Neural progenitor cell (in vitro differentiated cells): ENCODE data around the gene C8G. TPM values are rescaled to one million over a fixed set of nuclear protein-coding genes. Genes with fewer than 3 reads are reported as not detected.
A peak's percentile ranks its signal among the peaks of the same experiment; 100 is the strongest.

ENCODE experiments used
- DNase-seq: peaks from one replicate; pipeline ENCODE4 v3.0.0-alpha.2; 2016; ENCODE audit warnings: low spot score
- H2AFZ ChIP-seq: fragments of 200-600 bp; sonication (generic); replicated peaks from 2 replicates; pipeline ENCODE4 v1.6.1; 2016; ENCODE audit warnings: antibody characterized with exemption
- H3F3A ChIP-seq: fragments of 200-600 bp; sonication (generic); 2 replicates; pipeline ENCODE4 v1.6.1; 2016; ENCODE audit warnings: antibody characterized with exemption, low read depth
- H3K27ac ChIP-seq: fragments of 200-600 bp; sonication (generic); 2 replicates; pipeline ENCODE4 v1.5.1; 2016; ENCODE audit warnings: mild to moderate bottlenecking
- H3K27me3 ChIP-seq: fragments of 200-600 bp; sonication (generic); 2 replicates; pipeline ENCODE4 v1.6.1; 2016; ENCODE audit warnings: mild to moderate bottlenecking, moderate library complexity
- H3K36me3 ChIP-seq: fragments of 200-600 bp; sonication (generic); 2 replicates; pipeline ENCODE4 v1.5.1; 2016
- H3K4me1 ChIP-seq: fragments of 200-600 bp; sonication (generic); 2 replicates; pipeline ENCODE4 v1.6.1; 2016; ENCODE audit warnings: mixed run types
- H3K4me2 ChIP-seq: fragments of 200-600 bp; sonication (generic); 2 replicates; pipeline ENCODE4 v1.6.1; 2016
- H3K4me3 ChIP-seq: fragments of 200-600 bp; sonication (generic); 2 replicates; pipeline ENCODE4 v1.5.1; 2016
- H3K79me2 ChIP-seq: fragments of 200-600 bp; sonication (generic); 2 replicates; pipeline ENCODE4 v1.6.1; 2016; ENCODE audit warnings: low read depth
- H3K9ac ChIP-seq: fragments of 200-600 bp; sonication (generic); 2 replicates; pipeline ENCODE4 v1.6.1; 2016
- H3K9me3 ChIP-seq: fragments of 200-600 bp; sonication (generic); 2 replicates; pipeline ENCODE4 v1.5.1; 2016; ENCODE audit warnings: low read depth
- H4K20me1 ChIP-seq: fragments of 200-600 bp; sonication (generic); 2 replicates; pipeline ENCODE4 v1.6.1; 2016; ENCODE audit warnings: low read depth
- H3K27ac Mint-ChIP-seq: 3 replicates; pipeline ENCODE4 v1.8.0; 2021; ENCODE audit warnings: mixed read lengths
- H3K27me3 Mint-ChIP-seq: 2 replicates; pipeline ENCODE4 v1.8.0; 2022; ENCODE audit warnings: low read depth, mild to moderate bottlenecking, inconsistent platforms, moderate library complexity, mixed read lengths; ENCODE audit not compliant: insufficient read depth
- H3K36me3 Mint-ChIP-seq: 3 replicates; pipeline ENCODE4 v1.8.0; 2021; ENCODE audit warnings: mixed read lengths
- H3K4me1 Mint-ChIP-seq: 3 replicates; pipeline ENCODE4 v1.8.0; 2021; ENCODE audit warnings: mixed read lengths
- H3K4me3 Mint-ChIP-seq: 3 replicates; pipeline ENCODE4 v1.8.0; 2021; ENCODE audit warnings: mild to moderate bottlenecking, moderate library complexity, mixed read lengths
- H3K9me3 Mint-ChIP-seq: 3 replicates; pipeline ENCODE4 v1.8.0; 2020; ENCODE audit warnings: mixed read lengths
- EZH2 ChIP-seq: fragments of 200-600 bp; sonication (generic); IDR thresholded peaks from 2 replicates; pipeline ENCODE4 v1.6.1; 2017; ENCODE audit warnings: antibody characterized with exemption, mild to moderate bottlenecking, moderate library complexity
- EZH2phosphoT487 ChIP-seq: fragments of 200-600 bp; sonication (generic); IDR thresholded peaks from 2 replicates; pipeline ENCODE4 v1.6.1; 2017; ENCODE audit warnings: antibody characterized with exemption
- total RNA-seq: library from RNA; depleted of rRNA; stranded (reverse); fragments of >200 nt; gene quantifications from 2 replicates; pipeline ENCODE4 v1.2.3, GENCODE V29; 2015; ENCODE audit warnings: low replicate concordance
- TF ChIP-seq, protein P1 (sequence below): fragments of 200-600 bp; sonication (generic); IDR thresholded peaks from 2 replicates; pipeline ENCODE4 v1.5.1; 2017; ENCODE audit warnings: antibody characterized with exemption, mild to moderate bottlenecking

Gene C8G
- total RNA-seq, 1 donor from 2014 or later, result not detected

DNA sequence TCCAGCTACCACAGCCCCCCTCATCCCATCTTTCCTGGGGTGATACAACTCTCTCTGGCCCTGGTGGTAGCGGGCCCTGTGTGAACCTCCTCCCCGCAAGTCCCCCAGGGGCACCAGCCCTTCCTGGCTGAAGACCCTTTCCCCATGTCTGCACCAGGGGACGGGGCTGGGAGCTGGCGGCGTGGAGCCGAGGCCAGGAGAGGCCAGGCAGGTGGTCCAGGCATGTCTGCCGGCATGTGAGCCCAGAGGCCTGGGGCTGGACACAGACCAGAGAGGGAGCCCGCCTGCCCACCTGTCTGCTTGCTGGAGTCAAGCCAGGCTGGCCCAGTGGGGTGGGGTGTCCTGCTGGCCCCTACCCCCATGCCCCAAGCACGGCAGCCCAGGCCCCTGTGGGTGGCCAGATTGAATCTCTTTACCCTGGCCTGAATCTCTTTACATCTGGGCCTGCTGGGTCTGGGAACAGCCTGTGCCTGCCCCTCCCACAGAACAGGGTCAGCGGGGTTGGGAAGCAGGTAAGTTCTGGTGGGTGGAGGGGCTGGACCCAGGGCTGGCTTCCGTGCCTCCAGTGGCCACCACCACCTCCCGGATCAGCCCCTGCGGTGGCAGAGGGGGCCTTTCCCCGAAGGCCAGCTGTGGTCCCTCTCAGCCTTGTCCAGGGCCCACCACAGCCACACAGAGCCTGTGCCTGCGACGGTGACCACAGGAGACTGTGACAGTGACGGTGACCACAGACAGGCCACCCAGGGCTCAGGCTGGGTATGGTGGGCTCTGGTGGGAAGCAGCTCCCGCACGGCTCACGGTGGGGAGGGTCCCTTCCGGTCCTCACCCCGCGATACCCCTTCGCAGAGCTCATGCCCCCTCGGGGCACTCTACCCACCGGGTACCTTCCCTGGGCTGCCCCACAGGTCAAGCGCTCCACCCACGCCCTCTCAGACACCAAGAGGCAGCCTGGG lies 14.1 kb downstream of the C8G start:
- no peak overlapping the region for H3K4me3 ChIP-seq
- no peaks in the 10 kb centered on the region for H3K9me3 Mint-ChIP-seq
- no peaks in the 10 kb centered on the region for H4K20me1 ChIP-seq
- H3K79me2 ChIP-seq, result no peaks in the 10 kb centered on the region
- H3K4me2 ChIP-seq, result no peak overlapping the region
- TF ChIP-seq EZH2phosphoT487, result no peak
- TF ChIP-seq, protein P1, sequence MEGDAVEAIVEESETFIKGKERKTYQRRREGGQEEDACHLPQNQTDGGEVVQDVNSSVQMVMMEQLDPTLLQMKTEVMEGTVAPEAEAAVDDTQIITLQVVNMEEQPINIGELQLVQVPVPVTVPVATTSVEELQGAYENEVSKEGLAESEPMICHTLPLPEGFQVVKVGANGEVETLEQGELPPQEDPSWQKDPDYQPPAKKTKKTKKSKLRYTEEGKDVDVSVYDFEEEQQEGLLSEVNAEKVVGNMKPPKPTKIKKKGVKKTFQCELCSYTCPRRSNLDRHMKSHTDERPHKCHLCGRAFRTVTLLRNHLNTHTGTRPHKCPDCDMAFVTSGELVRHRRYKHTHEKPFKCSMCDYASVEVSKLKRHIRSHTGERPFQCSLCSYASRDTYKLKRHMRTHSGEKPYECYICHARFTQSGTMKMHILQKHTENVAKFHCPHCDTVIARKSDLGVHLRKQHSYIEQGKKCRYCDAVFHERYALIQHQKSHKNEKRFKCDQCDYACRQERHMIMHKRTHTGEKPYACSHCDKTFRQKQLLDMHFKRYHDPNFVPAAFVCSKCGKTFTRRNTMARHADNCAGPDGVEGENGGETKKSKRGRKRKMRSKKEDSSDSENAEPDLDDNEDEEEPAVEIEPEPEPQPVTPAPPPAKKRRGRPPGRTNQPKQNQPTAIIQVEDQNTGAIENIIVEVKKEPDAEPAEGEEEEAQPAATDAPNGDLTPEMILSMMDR, result no peak
- TF ChIP-seq EZH2, result no peak
- H3F3A ChIP-seq, result no peaks in the 10 kb centered on the region
- no peaks in the 10 kb centered on the region for H3K9me3 ChIP-seq
- H3K9ac ChIP-seq, result no peak overlapping the region
- H3K4me1 Mint-ChIP-seq, result peaks cover 6% of the 10 kb centered on the region
- no peaks in the 10 kb centered on the region for H3K36me3 ChIP-seq
- peaks cover 3% of the 10 kb centered on the region for H3K36me3 Mint-ChIP-seq
- no peak for DNase-seq
- H2AFZ ChIP-seq, result no peak overlapping the region
- H3K4me1 ChIP-seq, result no peaks in the 10 kb centered on the region
- no peak overlapping the region for H3K27ac Mint-ChIP-seq
- no peak overlapping the region for H3K4me3 Mint-ChIP-seq
- no peaks in the 10 kb centered on the region for H3K27me3 ChIP-seq
- H3K27ac ChIP-seq, result no peak overlapping the region
- H3K27me3 Mint-ChIP-seq, result peaks cover 9% of the 10 kb centered on the region

DNA sequence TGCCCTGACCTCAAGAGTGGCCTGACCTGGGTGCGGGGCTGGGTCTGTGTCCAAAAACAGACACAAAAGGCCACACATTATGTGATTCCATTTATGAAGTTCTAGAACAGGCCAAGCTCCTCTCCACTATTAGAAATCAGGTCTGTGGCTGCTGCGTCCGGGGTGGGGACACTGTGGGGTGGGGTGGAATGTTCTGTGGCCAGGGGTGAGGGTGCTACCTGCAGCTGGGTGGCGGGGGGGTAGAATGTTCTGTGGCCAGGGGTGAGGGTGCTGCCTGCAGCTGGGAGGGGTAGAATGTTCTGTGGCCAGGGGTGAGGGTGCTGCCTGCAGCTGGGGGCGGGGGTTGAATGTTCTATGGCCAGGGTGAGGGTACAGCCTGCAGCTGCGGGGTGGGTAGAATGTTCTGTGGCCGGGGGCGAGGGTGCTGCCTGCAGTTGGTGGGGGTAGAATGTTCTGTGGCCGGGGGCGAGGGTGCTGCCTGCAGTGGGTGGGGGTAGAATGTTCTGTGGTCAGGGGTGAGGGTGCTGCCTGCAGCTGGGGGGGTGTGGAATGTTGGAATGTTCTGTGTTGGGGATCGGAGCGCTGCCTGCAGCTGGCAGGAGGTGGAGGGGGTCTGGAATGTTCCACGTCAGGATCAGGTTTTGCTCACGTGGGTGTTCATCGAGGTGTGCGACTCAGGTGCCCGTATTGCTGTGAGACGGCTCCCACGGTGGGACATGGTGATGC lies 15.3 kb downstream of the C8G start:
- Mint-ChIP-seq H3K27ac (peak overlapping the region; percentile 82), H3K4me3 (no peak overlapping the region), H3K27me3 (peaks cover 9% of the 10 kb centered on the region), H3K36me3 (peaks cover 3% of the 10 kb centered on the region), H3K9me3 (no peaks in the 10 kb centered on the region), H3K4me1 (peaks cover 10% of the 10 kb centered on the region)
- no peak overlapping the region for H2AFZ ChIP-seq
- no peak for DNase-seq
- no peaks in the 10 kb centered on the region for H3K36me3 ChIP-seq
- H3K4me3 ChIP-seq, result no peak overlapping the region
- no peaks in the 10 kb centered on the region for H3F3A ChIP-seq
- no peak overlapping the region for H3K27ac ChIP-seq
- TF ChIP-seq EZH2phosphoT487 (no peak), EZH2 (no peak)
- TF ChIP-seq, protein P1, result no peak
- no peaks in the 10 kb centered on the region for H3K4me1 ChIP-seq
- H3K27me3 ChIP-seq, result no peaks in the 10 kb centered on the region
- no peak overlapping the region for H3K4me2 ChIP-seq
- H3K79me2 ChIP-seq, result no peaks in the 10 kb centered on the region
- no peaks in the 10 kb centered on the region for H3K9me3 ChIP-seq
- H4K20me1 ChIP-seq, result no peaks in the 10 kb centered on the region
- H3K9ac ChIP-seq, result no peak overlapping the region

DNA sequence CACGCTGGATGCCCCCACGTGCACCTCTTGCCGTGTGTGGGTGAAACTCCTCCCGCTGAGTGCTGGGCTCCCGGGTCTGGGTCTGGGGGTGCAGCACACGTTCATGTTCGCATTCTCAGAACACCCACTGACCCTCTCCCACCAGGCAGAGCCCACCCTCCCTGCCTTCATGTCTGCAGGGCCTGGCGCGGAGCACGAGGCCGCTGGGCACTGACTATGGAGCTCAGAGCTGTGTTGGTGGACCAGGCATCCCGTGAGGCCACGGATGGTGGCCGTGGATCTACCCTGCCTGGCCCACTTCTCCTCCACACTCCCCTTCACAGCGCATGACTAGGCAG lies 15.9 kb downstream of the C8G start:
- H3K4me2 ChIP-seq, result no peak overlapping the region
- TF ChIP-seq EZH2 (no peak), EZH2phosphoT487 (no peak)
- TF ChIP-seq, protein P1, result no peak
- Mint-ChIP-seq H3K4me1 (peaks cover 14% of the 10 kb centered on the region), H3K27me3 (peaks cover 9% of the 10 kb centered on the region), H3K4me3 (no peak overlapping the region), H3K9me3 (no peaks in the 10 kb centered on the region), H3K36me3 (peaks cover 3% of the 10 kb centered on the region), H3K27ac (no peak overlapping the region)
- H2AFZ ChIP-seq, result no peak overlapping the region
- H3K4me3 ChIP-seq, result no peak overlapping the region
- no peaks in the 10 kb centered on the region for H3K36me3 ChIP-seq
- H3K9ac ChIP-seq, result no peak overlapping the region
- no peaks in the 10 kb centered on the region for H3F3A ChIP-seq
- no peaks in the 10 kb centered on the region for H3K27me3 ChIP-seq
- H3K9me3 ChIP-seq, result no peaks in the 10 kb centered on the region
- DNase-seq, result no peak
- no peak overlapping the region for H3K27ac ChIP-seq
- no peaks in the 10 kb centered on the region for H3K79me2 ChIP-seq
- no peaks in the 10 kb centered on the region for H4K20me1 ChIP-seq
- peaks cover under 1% of the 10 kb centered on the region for H3K4me1 ChIP-seq
